ENCODE data around the gene GRK4.

- TF ChIP-seq CTCF (IDR thresholded peaks at IDR 0.05) (no peak), SIN3A (IDR thresholded peaks at IDR 0.05; ENCODE audit: borderline replicate concordance, insufficient read depth, low read depth, low read length) (no peak)
These were observed 116.3 kb downstream of the GRK4 start for GRCh38 chr4:3079694-3080123.
